Lower lobe of right lung (tissue), 2 donors: ENCODE measurements around the gene PRKCQ. TPM values are rescaled to one million over a fixed set of nuclear protein-coding genes. Genes with fewer than 3 reads are reported as not detected.

Source experiments
- ATAC-seq, 2 donors: fragments of 200-7000 bp; cut with Tn5 transposase; one replicate each; pipeline ENCODE4 v1.9.1; 2020 to 2022; ENCODE audit warnings: mild to moderate bottlenecking in 2 of 2, moderate library complexity in 2 of 2
- DNase-seq: peaks from one replicate; pipeline ENCODE4 v3.0.0-alpha.2; 2020
- H3K27ac ChIP-seq: fragments of 200-600 bp; one replicate; pipeline ENCODE4 v1.8.0; 2022
- H3K27me3 ChIP-seq: fragments of 200-600 bp; one replicate; pipeline ENCODE4 v1.8.0; 2022; ENCODE audit warnings: low read depth
- H3K36me3 ChIP-seq: fragments of 200-600 bp; one replicate; pipeline ENCODE4 v1.8.0; 2022; ENCODE audit warnings: mild to moderate bottlenecking
- H3K4me1 ChIP-seq: fragments of 200-600 bp; one replicate; pipeline ENCODE4 v1.8.0; 2022
- H3K4me3 ChIP-seq: fragments of 200-600 bp; one replicate; pipeline ENCODE4 v1.8.0; 2022; ENCODE audit warnings: mild to moderate bottlenecking
- H3K9me3 ChIP-seq: fragments of 200-600 bp; one replicate; pipeline ENCODE4 v1.8.0; 2022
- CTCF ChIP-seq: fragments of 200-600 bp; IDR thresholded peaks from one replicate; pipeline ENCODE4 v1.8.0; 2022; ENCODE audit warnings: antibody characterized with exemption, mild to moderate bottlenecking
- intact Hi-C: fragments of 100-400 bp; cut with DNase I; formaldehyde crosslinking; loops from one replicate; pipeline ENCODE4 v1.11.0; 2022
- total RNA-seq: library from RNA; stranded (reverse); fragmentation: NEBNext Ultra II Directional; extraction: Animal tissue kit (Norgen Biotek cat#: 25700); gene quantifications from one replicate; pipeline ENCODE4 v1.2.1, GENCODE V29; 2021
- donor health status: DM: no; HTN: yes; CAD: no; lungs with severe emphysema.

The PRKCQ gene
- total RNA-seq, 1 donor from 2014 or later: 8.1 TPM

GRCh38 chr10:6465437-6465836, 114.6 kb downstream of the PRKCQ start:
- TF ChIP-seq CTCF: no peak
- Histone ChIP-seq H3K36me3 (peaks cover 4% of the 10 kb centered on the region), H3K4me3 (no peak overlapping the region), H3K27ac (no peak overlapping the region), H3K27me3 (no peaks in the 10 kb centered on the region), H3K4me1 (no peaks in the 10 kb centered on the region), H3K9me3 (no peaks in the 10 kb centered on the region)
- intact Hi-C loops: no loop called here
- no peak for DNase-seq
- ATAC-seq: no peak

DNA sequence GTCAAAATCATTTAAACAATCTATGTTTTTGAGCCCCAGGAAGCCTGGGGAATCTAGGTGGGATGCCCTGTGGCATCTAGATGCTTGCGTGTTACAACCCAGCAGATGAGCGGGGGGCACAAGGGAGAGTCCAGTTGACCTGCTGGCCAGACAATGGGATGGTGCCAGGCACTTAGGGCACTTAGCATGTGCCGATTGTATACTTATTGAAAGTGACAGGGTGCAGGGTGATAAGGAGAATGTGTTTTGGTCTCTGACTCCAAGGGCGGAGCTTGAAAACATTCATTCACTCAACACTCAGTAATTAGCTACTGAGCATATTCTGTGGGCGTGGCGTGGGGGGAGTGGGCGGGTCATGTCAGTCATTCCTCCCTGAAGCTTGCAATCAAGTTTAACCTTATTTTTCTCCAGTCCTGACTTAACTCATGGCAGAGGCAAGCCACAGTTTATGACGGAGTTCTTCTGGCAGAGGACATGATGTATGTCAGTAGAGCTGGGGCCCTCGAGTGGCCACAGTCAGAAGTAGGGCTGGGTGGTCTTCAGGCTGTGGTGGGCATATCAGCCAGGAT, 115.1 kb downstream of the PRKCQ start:
- Histone ChIP-seq H3K4me1 (no peaks in the 10 kb centered on the region), H3K36me3 (peaks cover 8% of the 10 kb centered on the region), H3K4me3 (no peak overlapping the region), H3K27me3 (no peaks in the 10 kb centered on the region), H3K9me3 (no peaks in the 10 kb centered on the region), H3K27ac (no peak overlapping the region)
- intact Hi-C loops: no loop called here
- TF ChIP-seq CTCF: no peak
- ATAC-seq: no peak
- no peak for DNase-seq

DNA sequence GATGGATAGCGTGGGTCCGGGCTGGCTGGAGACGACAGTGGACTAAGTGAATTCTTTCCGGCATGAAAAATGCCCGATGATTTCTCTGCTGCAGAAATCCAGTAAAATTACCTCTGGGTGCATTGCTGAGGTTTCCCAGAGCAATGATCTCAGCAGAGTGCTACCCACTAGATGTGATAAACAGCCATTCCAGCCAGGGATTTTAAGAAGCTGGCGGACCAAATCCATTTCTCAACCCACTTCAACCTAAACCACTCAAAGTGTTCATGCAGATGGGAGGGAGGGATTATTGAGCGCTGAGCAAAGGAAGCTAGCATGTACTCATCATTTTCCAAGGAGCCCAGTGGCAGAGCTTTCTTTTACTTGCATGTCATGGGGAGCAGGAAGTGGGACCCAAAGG, 116.7 kb downstream of the PRKCQ start:
- no peak overlapping the region for H3K27ac ChIP-seq
- H3K4me1 ChIP-seq: no peaks in the 10 kb centered on the region
- no peak overlapping the region for H3K4me3 ChIP-seq
- peaks cover 6% of the 10 kb centered on the region for H3K36me3 ChIP-seq
- intact Hi-C loops: no loop called here
- TF ChIP-seq CTCF: no peak
- DNase-seq: no peak
- peaks cover 6% of the 10 kb centered on the region for H3K9me3 ChIP-seq
- no peaks in the 10 kb centered on the region for H3K27me3 ChIP-seq
- no peak for ATAC-seq

- H3K9me3 ChIP-seq: peaks cover 6% of the 10 kb centered on the region
- ATAC-seq (no peak), DNase-seq (no peak)
- no peaks in the 10 kb centered on the region for H3K27me3 ChIP-seq
- intact Hi-C loops: no loop called here
- no peak for TF ChIP-seq CTCF
- H3K4me1 ChIP-seq: no peaks in the 10 kb centered on the region
- no peak overlapping the region for H3K27ac ChIP-seq
- H3K36me3 ChIP-seq: peaks cover 10% of the 10 kb centered on the region
- H3K4me3 ChIP-seq: no peak overlapping the region
Observed at GRCh38 chr10:6461961-6462360, 118.1 kb downstream of the PRKCQ start.

- Histone ChIP-seq H3K9me3 (peaks cover 6% of the 10 kb centered on the region), H3K27ac (no peak overlapping the region), H3K27me3 (no peaks in the 10 kb centered on the region), H3K4me1 (no peaks in the 10 kb centered on the region), H3K4me3 (no peak overlapping the region), H3K36me3 (peaks cover 10% of the 10 kb centered on the region)
- no peak for ATAC-seq
- no peak for DNase-seq
- intact Hi-C loops: no loop called here
- TF ChIP-seq CTCF: no peak
Observed at GRCh38 chr10:6460861-6461409, 119.1 kb downstream of the PRKCQ start.
